Mammary epithelial cell (primary cell): ENCODE measurements around the gene RNF144B.
"Not testable (repeated sequence)": the region's sequence is repeated elsewhere in the genome, so short reads cannot be mapped to it uniquely, and the experiment has no call there.

ENCODE experiments used
- CTCF ChIP-seq, 2 donors: IDR thresholded peaks in 1 of 2; conservative IDR thresholded peaks in 1 of 2; 2 replicates each; pipeline ENCODE4 v1.5.1; 2011 to 2012; ENCODE audit warnings: inconsistent platforms in 2 of 2, low read length in 2 of 2, mild to moderate bottlenecking in 2 of 2, control low read depth in 1 of 2, low read depth in 1 of 2; ENCODE audit not compliant: insufficient read depth in 1 of 2; ENCODE audit errors: extremely low read depth in 1 of 2
- EZH2 ChIP-seq: IDR thresholded peaks from 2 replicates; pipeline ENCODE4 v1.6.1; 2012; ENCODE audit warnings: low read length, inconsistent platforms, borderline replicate concordance

- not testable (repeated sequence) for TF ChIP-seq CTCF (conservative IDR thresholded peaks at IDR 0.05 in 1 of 2, IDR thresholded peaks at IDR 0.05 in 1 of 2; ENCODE audit: extremely low read depth in 1 of 2, insufficient read depth in 1 of 2, low read depth in 1 of 2, low read length in 2 of 2); EZH2
Observed at GRCh38 chr6:18458086-18458485, 70.9 kb downstream of the RNF144B start.
